Superior temporal gyrus (tissue), 1 donor: ENCODE results near the gene CPTP.
"Not testable (repeated sequence)": the region's sequence is repeated elsewhere in the genome, so short reads cannot be mapped to it uniquely, and the experiment has no call there.

Experiments
- DNase-seq: peaks from one replicate; pipeline ENCODE4 v3.0.0-alpha.2; 2016; ENCODE audit errors: extremely low spot score

CPTP gene

GRCh38 chr1:1361982-1362423 is 37.4 kb downstream of the CPTP start:
- no peak for DNase-seq

GRCh38 chr1:1364266-1364665 is 39.7 kb downstream of the CPTP start:
- DNase-seq = no peak

- DNase-seq = no peak
These were observed 41.5 kb downstream of the CPTP start for GRCh38 chr1:1365875-1366698.

GRCh38 chr1:1366699-1367066 is 42.1 kb downstream of the CPTP start:
- no peak for DNase-seq

GRCh38 chr1:1367315-1367714 is 42.7 kb downstream of the CPTP start:
- DNase-seq = no peak

- not testable (repeated sequence) for DNase-seq
These were observed 45.5 kb downstream of the CPTP start for GRCh38 chr1:1370094-1370493.

GRCh38 chr1:1370771-1371300 is 46.2 kb downstream of the CPTP start:
- DNase-seq = no peak

GRCh38 chr1:1371364-1371745 is 46.8 kb downstream of the CPTP start:
- no peak for DNase-seq

- DNase-seq = peak; percentile 47
These were observed 47.4 kb downstream of the CPTP start for GRCh38 chr1:1371746-1372711.

GRCh38 chr1:1373051-1373814 is 48.6 kb downstream of the CPTP start:
- DNase-seq = no peak

GRCh38 chr1:1373815-1374588 is 49.4 kb downstream of the CPTP start:
- no peak for DNase-seq

- no peak for DNase-seq
These were observed 50.0 kb downstream of the CPTP start for GRCh38 chr1:1374589-1374928.

GRCh38 chr1:1374929-1375662 is 50.5 kb downstream of the CPTP start, which contains the start of gene AURKAIP1:
Gene AURKAIP1 (minus strand): TSS chr1:1375207. CDS start chr1:1374756, 451 bp downstream.
- peak; percentile 100 for DNase-seq

- no peak for DNase-seq
These were observed 52.1 kb downstream of the CPTP start for GRCh38 chr1:1376551-1377226.

- DNase-seq = no peak
These were observed 53.1 kb downstream of the CPTP start for GRCh38 chr1:1377540-1378205.
